Measurements from ENCODE around the gene NFYB.
"Not testable (repeated sequence)": the region's sequence is repeated elsewhere in the genome, so short reads cannot be mapped to it uniquely, and the experiment has no call there.

Gene NFYB

GRCh38 chr12:104137902-104138796 is at the start of gene NFYB:
TSS of gene NFYB (minus strand) at chr12:104138210. CDS start at chr12:104135453, 2,757 bp downstream.
- peak; percentile 88 for DNase-seq (ENCODE audit: low spot score)

- DNase-seq (ENCODE audit: low spot score): no peak
These were observed 49.6 kb upstream of the NFYB start for GRCh38 chr12:104187446-104188155.

- DNase-seq (ENCODE audit: low spot score): no peak
These were observed 45.4 kb upstream of the NFYB start for GRCh38 chr12:104183443-104183842.

GRCh38 chr12:104182621-104183378 is 44.8 kb upstream of the NFYB start:
- no peak for DNase-seq (ENCODE audit: low spot score)

- no peak for DNase-seq (ENCODE audit: low spot score)
These were observed 44.1 kb upstream of the NFYB start for GRCh38 chr12:104182144-104182543.

GRCh38 chr12:104181313-104181712 is 43.3 kb upstream of the NFYB start:
- DNase-seq (ENCODE audit: low spot score): no peak

GRCh38 chr12:104180374-104180773 is 42.4 kb upstream of the NFYB start:
- DNase-seq (ENCODE audit: low spot score): no peak

GRCh38 chr12:104177663-104178501 is 39.9 kb upstream of the NFYB start:
- no peak for DNase-seq (ENCODE audit: low spot score)

- DNase-seq (ENCODE audit: low spot score): no peak
These were observed 39.3 kb upstream of the NFYB start for GRCh38 chr12:104177336-104177662.

GRCh38 chr12:104175726-104176247 is 37.8 kb upstream of the NFYB start:
- DNase-seq (ENCODE audit: low spot score): no peak

GRCh38 chr12:104173804-104174203 is 35.8 kb upstream of the NFYB start:
- DNase-seq (ENCODE audit: low spot score): not testable (repeated sequence)

- DNase-seq (ENCODE audit: low spot score): no peak
These were observed 34.5 kb upstream of the NFYB start for GRCh38 chr12:104172570-104172947.

GRCh38 chr12:104171785-104172569 is 34.0 kb upstream of the NFYB start:
- DNase-seq (ENCODE audit: low spot score): no peak

GRCh38 chr12:104168596-104168995 is 30.6 kb upstream of the NFYB start:
- DNase-seq (ENCODE audit: low spot score): no peak

- no peak for DNase-seq (ENCODE audit: low spot score)
These were observed 29.8 kb upstream of the NFYB start for GRCh38 chr12:104167519-104168458.

GRCh38 chr12:104166465-104166864 is 28.5 kb upstream of the NFYB start:
- DNase-seq (ENCODE audit: low spot score): no peak

GRCh38 chr12:104165801-104166200 is 27.8 kb upstream of the NFYB start:
- DNase-seq (ENCODE audit: low spot score): no peak

GRCh38 chr12:104164634-104165033 is 26.6 kb upstream of the NFYB start:
- DNase-seq (ENCODE audit: low spot score): no peak

- DNase-seq (ENCODE audit: low spot score): no peak
These were observed 25.6 kb upstream of the NFYB start for GRCh38 chr12:104163631-104164030.

GRCh38 chr12:104163028-104163427 is 25.0 kb upstream of the NFYB start:
- not testable (repeated sequence) for DNase-seq (ENCODE audit: low spot score)

All from hematopoietic multipotent progenitor cell treated with erythropoietin and hydrocortisone succinate and interleukin-3 and kit ligand, for 15 days (in vitro differentiated cells).